ENCODE results near the gene FXYD3. TPM values are rescaled to one million over a fixed set of nuclear protein-coding genes. Genes with fewer than 3 reads are reported as not detected.

The FXYD3 gene
- total RNA-seq, 1 donor from 2014 or later: not detected

DNA sequence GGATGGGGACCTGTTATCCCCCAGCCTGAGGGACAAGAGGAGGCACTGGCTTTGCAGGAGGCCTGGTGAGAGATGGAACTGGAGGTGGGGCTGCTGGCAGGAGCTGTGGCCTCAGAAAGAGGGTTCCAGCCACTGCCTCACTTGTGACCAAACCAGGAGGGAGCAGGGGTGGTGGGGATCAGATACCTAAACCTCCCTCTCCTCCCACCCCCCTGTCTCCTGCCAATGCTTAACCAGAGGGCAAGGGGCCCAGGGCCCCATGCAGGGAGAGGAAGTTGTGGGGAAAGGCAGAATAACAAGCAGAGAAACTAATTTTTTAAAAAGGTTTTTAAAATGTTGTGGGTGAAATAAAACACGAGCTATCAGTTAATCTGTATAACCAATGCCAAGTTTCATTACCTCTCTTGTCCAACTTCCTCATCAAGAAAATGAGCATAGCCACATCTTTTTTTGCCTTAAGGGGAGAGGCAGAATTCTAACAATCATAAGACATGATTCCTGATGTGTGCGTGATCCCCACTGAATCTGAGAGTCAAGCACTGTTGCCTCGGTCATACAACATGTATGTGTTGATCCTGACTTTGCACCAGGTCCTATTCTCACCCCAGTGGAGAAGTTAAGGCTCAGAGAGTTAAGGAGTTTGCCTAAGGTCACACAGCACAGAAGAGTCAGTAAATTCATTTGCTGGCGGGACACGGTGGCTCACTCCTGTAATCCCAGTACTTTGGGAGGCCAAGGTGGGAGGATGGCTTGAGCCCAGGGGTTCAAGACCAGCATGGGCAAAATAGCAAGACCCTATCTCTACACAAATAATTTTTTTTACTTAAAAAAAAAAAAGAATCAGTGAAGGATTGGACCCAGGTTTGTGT lies 51.9 kb downstream of the FXYD3 start:
- no peak for DNase-seq (ENCODE audit: low read depth)
- TF ChIP-seq, protein P1, sequence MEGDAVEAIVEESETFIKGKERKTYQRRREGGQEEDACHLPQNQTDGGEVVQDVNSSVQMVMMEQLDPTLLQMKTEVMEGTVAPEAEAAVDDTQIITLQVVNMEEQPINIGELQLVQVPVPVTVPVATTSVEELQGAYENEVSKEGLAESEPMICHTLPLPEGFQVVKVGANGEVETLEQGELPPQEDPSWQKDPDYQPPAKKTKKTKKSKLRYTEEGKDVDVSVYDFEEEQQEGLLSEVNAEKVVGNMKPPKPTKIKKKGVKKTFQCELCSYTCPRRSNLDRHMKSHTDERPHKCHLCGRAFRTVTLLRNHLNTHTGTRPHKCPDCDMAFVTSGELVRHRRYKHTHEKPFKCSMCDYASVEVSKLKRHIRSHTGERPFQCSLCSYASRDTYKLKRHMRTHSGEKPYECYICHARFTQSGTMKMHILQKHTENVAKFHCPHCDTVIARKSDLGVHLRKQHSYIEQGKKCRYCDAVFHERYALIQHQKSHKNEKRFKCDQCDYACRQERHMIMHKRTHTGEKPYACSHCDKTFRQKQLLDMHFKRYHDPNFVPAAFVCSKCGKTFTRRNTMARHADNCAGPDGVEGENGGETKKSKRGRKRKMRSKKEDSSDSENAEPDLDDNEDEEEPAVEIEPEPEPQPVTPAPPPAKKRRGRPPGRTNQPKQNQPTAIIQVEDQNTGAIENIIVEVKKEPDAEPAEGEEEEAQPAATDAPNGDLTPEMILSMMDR (conservative IDR thresholded peaks at IDR 0.05; ENCODE audit: low read depth, low read length): no peak
- H3K4me3 ChIP-seq (ENCODE audit: low read depth, low read length): no peak overlapping the region

DNA sequence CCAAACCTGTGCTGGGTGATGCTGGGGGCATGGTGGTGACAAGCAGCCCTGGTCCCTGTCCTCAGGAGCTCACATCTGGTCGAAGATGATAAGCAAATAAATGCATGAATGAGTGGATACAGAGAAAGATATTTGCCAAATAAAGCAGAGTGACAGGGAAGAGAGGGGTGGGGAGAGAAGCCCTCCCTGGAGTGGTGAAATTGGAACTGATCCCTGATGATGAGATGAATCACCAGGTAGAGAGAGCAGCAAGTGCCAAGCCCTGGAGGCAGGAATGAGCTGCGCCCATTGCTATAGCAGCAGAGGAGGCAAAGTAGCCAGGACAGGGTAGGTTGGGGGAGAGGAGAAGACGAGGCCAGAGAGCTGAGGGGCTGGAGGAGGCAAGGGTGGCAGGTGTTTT lies 52.6 kb downstream of the FXYD3 start:
- TF ChIP-seq, protein P1 (conservative IDR thresholded peaks at IDR 0.05; ENCODE audit: low read depth, low read length): no peak
- no peak for DNase-seq (ENCODE audit: low read depth)
- no peak overlapping the region for H3K4me3 ChIP-seq (ENCODE audit: low read depth, low read length)

DNA sequence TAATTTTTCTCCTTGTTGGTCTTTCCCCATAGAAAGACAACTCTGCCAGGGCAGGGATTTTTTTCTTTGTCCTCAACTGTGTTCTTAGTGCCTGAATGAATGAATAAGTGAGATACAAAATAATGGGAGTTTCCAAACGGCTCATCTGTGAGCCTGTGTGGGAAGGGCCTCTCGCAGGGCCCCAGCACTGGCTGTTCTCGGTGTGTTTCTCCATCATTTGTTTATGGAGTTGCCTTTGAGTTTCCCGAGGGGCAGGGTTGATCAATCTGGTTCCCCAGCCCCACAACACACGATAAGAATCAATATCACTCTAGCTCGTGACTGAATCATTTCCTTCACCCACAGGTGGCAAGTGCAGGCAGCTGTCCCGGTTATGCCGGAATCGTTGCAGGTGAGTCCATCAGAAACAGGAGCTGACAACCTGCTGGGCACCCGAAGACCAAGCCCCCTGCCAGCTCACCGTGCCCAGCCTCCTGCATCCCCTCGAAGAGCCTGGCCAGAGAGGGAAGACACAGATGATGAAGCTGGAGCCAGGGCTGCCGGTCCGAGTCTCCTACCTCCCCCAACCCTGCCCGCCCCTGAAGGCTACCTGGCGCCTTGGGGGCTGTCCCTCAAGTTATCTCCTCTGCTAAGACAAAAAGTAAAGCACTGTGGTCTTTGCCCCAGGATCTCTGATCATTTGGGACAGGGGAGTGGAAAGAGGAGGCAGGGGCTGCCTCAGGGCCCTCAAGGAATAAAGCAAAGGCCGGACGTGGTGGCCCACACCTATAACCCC lies 53.8 kb downstream of the FXYD3 start:
- H3K4me3 ChIP-seq (ENCODE audit: low read depth, low read length): no peak overlapping the region
- DNase-seq (ENCODE audit: low read depth): no peak
- TF ChIP-seq, protein P1 (conservative IDR thresholded peaks at IDR 0.05; ENCODE audit: low read depth, low read length): no peak

DNA sequence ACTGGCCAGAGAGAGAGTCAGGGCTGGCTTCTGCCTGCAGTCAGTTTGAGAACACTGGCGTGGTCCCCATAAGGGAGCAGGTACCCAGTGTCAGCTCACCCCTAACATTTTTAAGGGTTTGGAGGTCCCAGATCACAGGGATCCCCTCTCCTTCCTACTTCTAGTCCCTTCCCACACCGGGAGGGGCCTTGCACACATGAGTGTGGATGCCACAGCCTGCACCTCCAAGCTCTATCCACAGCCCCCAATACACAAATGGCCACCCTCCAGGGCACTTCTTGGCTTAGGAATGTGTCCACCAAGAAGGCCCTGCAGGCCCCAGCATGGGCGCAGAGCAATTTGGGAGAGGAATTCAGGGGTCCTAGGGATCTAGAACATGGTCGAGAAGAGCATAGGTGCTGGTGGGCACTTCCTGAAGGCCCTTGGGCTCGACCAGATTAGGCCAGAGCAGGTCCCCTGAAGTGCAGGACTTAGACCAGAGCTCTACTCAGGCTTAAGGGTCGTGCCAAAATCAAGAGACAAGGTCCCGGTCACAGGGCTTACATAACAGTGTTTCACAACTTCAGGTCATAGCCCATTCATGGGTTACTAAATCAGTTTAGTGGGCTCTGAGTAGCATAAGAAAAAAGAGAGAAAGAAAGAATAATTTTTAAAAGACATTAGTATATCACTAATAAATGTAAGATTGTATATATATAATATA lies 54.9 kb downstream of the FXYD3 start:
- H3K4me3 ChIP-seq (ENCODE audit: low read depth, low read length): no peak overlapping the region
- no peak for DNase-seq (ENCODE audit: low read depth)
- TF ChIP-seq, protein P1 (conservative IDR thresholded peaks at IDR 0.05; ENCODE audit: low read depth, low read length): no peak

DNA sequence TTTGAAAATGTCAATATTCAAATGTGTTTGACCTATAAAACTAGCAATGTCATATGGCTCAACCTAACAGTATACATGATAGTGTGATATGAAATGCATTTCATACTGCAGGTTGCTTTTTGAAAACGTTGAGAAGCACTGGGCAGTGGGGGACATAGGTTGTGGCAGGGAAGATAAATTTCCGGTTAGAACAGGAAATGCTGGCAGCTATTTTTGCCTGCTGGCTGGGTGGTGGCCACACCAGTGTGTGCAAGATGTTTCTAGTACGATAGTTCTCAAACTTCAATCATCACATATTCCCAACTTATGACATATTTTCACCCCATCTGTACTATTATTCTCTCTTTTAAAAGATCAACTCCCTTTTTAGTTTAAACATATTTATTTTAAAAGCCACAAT lies 56.1 kb downstream of the FXYD3 start:
- TF ChIP-seq, protein P1 (conservative IDR thresholded peaks at IDR 0.05; ENCODE audit: low read depth, low read length): no peak
- DNase-seq (ENCODE audit: low read depth): no peak
- no peak overlapping the region for H3K4me3 ChIP-seq (ENCODE audit: low read depth, low read length)

Other genes starting within 250 kb of the FXYD3 start
- gene ZNF30, start 188.9 kb upstream of the FXYD3 start, total RNA-seq: 0.87 and 1.2 TPM in 2 replicates
- 3.3 and 4.1 TPM in 2 replicates for gene ZNF792, start 151.6 kb upstream of the FXYD3 start, total RNA-seq
- 55.0 and 67.7 TPM in 2 replicates for gene GRAMD1A, start 115.5 kb upstream of the FXYD3 start, total RNA-seq
- gene SCN1B, start 85.4 kb upstream of the FXYD3 start, total RNA-seq: 1.3 and 1.5 TPM in 2 replicates
- gene HPN, start 74.1 kb upstream of the FXYD3 start, total RNA-seq: 2.0 TPM in 1 of 2 replicates, not detected in the other
- not detected in 2 replicates for gene LGI4, start 19.2 kb downstream of the FXYD3 start, total RNA-seq
- not detected in 2 replicates for gene FXYD1, start 23.0 kb downstream of the FXYD3 start, total RNA-seq
- not detected in 2 replicates for gene FXYD7, start 27.4 kb downstream of the FXYD3 start, total RNA-seq
- gene FXYD5, start 38.9 kb downstream of the FXYD3 start, total RNA-seq: 107 and 167 TPM in 2 replicates
- not detected in 2 replicates for gene FAM187B, start 112.9 kb downstream of the FXYD3 start, total RNA-seq
- 97.1 and 106 TPM in 2 replicates for gene LSR, start 133.2 kb downstream of the FXYD3 start, total RNA-seq
- 62.9 and 67.6 TPM in 2 replicates for gene USF2, start 153.1 kb downstream of the FXYD3 start, total RNA-seq
- not detected in 2 replicates for gene HAMP, start 166.7 kb downstream of the FXYD3 start, total RNA-seq
- gene MAG, start 176.3 kb downstream of the FXYD3 start, total RNA-seq: 3.8 TPM in 1 of 2 replicates, not detected in the other
- gene CD22, start 213.4 kb downstream of the FXYD3 start, total RNA-seq: 0.23 and 4.8 TPM in 2 replicates
- gene FFAR1, start 232.1 kb downstream of the FXYD3 start, total RNA-seq: 0.06 TPM in 1 of 2 replicates, not detected in the other
- gene FFAR3, start 242.6 kb downstream of the FXYD3 start, total RNA-seq: not detected in 2 replicates